Activated CD8-positive, alpha-beta memory T cell treated with anti-CD3 and anti-CD28 coated beads, Interleukin-2, amount 50 U/mL, for 24 hours (primary cell): Measurements from ENCODE around the gene GNG7.
"Not testable (repeated sequence)": the region's sequence is repeated elsewhere in the genome, so short reads cannot be mapped to it uniquely, and the experiment has no call there.

Source experiments
- DNase-seq: peaks from one replicate; pipeline ENCODE4 v3.0.0-alpha.2; 2020; ENCODE audit errors: extremely low read depth

The GNG7 gene

GRCh38 chr19:2676823-2677222 lies 25.7 kb downstream of the GNG7 start:
- no peak for DNase-seq

- DNase-seq = no peak
Observed at GRCh38 chr19:2675892-2676291, 26.6 kb downstream of the GNG7 start.

DNA sequence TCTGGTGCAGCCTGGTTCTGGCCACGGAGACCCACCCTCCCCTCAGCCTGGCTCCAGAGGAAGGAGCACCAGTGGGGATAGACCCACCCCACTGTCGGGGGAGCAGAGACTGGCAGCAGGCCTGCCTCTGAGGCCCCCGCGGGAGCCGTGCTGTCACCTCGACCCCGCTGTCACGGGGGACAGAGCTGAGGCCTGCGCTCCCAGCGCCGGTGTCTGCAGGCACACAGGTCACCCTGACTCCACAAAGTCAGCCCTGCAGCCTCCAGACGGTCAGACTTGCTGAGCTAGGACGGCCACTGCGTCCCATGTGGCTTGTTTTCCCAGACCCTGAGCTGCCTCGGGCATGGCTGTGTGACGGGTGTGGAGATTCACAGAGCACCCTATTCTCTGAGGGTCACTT lies 32.3 kb downstream of the GNG7 start:
- no peak for DNase-seq

- DNase-seq = no peak
Observed at GRCh38 chr19:2668175-2668763, 34.2 kb downstream of the GNG7 start.

- DNase-seq = not testable (repeated sequence)
Observed at GRCh38 chr19:2667349-2667748, 35.1 kb downstream of the GNG7 start.

- DNase-seq = no peak
Observed at GRCh38 chr19:2666344-2666994, 36.0 kb downstream of the GNG7 start.

DNA sequence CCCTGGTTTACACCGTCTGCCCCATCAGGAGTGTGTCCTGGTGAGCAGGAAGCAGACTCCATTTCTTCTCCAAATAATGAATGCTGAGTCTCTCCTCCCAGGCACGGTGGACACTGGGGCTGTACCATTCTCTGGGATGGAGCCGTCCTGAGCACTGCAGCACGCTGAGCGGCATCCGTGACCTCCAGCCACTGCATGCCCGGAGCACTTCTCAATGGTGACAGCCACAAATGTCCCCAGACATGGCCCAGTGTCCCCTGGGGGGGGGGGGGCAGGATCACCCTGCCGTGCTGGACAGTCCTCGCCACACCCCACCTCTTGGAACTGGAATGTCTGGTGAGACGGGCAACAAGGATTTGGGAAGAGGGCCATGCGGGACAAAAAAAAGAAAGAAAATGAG lies 37.4 kb downstream of the GNG7 start:
- DNase-seq = no peak

GRCh38 chr19:2663920-2664571 lies 38.4 kb downstream of the GNG7 start:
- no peak for DNase-seq

DNA sequence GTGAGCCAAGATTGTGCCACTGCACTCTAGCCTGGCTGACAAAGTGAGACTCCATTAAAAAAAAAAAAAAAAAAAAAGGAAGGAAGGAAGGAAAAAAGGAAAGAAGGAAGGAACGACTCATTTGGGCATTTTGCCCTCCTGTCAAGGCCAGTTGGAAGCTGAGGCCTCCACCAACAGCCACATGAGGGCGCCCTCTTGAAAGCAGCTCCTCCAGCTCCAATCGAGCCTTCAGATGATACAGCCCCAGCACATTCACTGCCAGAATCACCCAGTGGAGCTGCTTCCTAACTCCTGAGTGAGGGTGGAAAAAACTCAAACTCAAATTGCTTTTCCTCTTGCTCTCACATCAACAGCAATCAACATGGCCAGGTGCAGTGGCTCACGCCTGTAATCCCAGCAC lies 40.9 kb downstream of the GNG7 start:
- DNase-seq = no peak

GRCh38 chr19:2659856-2660432 lies 42.5 kb downstream of the GNG7 start:
- no peak for DNase-seq

DNA sequence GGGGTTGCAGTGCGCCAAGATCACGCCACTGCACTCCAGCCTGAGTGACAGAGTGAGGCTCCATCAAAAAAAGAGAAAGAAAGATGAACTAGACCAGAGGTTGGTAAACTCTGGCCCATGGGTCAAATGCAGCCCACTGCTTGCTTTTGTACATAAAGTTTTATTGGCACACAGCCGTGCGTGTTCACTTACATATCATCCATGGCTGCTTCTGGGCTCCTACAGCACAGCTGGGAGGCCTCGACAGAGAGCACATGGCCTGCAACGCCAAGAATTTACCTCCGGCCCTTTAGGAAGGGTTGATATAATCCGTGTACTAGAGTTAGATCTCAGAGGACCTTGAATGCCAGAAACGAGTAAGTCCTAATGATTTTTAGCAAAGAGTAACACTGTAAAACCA lies 46.0 kb downstream of the GNG7 start:
- no peak for DNase-seq

GRCh38 chr19:2653710-2654707 lies 48.5 kb downstream of the GNG7 start:
- no peak for DNase-seq

DNA sequence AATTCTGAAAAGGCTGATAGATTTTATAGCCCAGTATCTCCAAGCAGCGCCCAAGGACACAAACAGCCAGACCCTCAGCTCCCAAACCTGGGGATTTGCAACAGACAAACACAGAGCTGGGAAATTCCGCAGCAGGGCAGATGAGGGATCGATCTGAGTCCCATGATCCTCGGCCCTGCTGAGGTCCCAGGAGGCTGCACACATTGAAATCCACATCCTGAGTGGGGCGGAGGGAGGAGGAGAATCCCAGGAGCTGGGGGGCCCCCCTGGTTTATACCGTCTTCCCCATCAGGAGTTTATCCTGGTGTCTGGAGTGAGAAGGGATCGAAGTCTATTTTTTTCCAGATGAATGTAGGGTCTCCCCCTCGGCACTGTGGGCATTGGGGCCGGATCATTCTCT lies 49.3 kb downstream of the GNG7 start:
- DNase-seq = no peak

- no peak for DNase-seq
Observed at GRCh38 chr19:2652504-2653099, 49.9 kb downstream of the GNG7 start.

- DNase-seq = not testable (repeated sequence)
Observed at GRCh38 chr19:2651002-2651733, 51.3 kb downstream of the GNG7 start.

- no peak for DNase-seq
Observed at GRCh38 chr19:2650515-2650914, 52.0 kb downstream of the GNG7 start.

- peak; percentile 51 for DNase-seq
Observed at GRCh38 chr19:2648528-2648937, 54.0 kb downstream of the GNG7 start.

- no peak for DNase-seq
Observed at GRCh38 chr19:2648099-2648498, 54.4 kb downstream of the GNG7 start.

- DNase-seq = no peak
Observed at GRCh38 chr19:2646866-2647535, 55.5 kb downstream of the GNG7 start.

GRCh38 chr19:2645826-2646225 lies 56.7 kb downstream of the GNG7 start:
- no peak for DNase-seq
